Nephron (organoid): Measurements from ENCODE around the gene RBBP8NL.

Experiments used
- H3K27ac Mint-ChIP-seq, 3 experiments: 2 replicates each; pipeline ENCODE4 v1.8.0; 2020; ENCODE audit warnings: mixed read lengths in 3 of 3, mild to moderate bottlenecking in 2 of 3, moderate library complexity in 1 of 3
- H3K27me3 Mint-ChIP-seq: 2 replicates; pipeline ENCODE4 v1.8.0; 2021; ENCODE audit warnings: low read depth, mild to moderate bottlenecking, moderate library complexity, mixed read lengths
- H3K36me3 Mint-ChIP-seq: 2 replicates; pipeline ENCODE4 v1.8.0; 2020; ENCODE audit warnings: low read depth, mixed read lengths
- H3K4me1 Mint-ChIP-seq: 2 replicates; pipeline ENCODE4 v1.8.0; 2020; ENCODE audit warnings: mixed read lengths
- H3K4me3 Mint-ChIP-seq, 3 experiments: 2 replicates each; pipeline ENCODE4 v1.8.0; 2020; ENCODE audit warnings: mild to moderate bottlenecking in 3 of 3, mixed read lengths in 3 of 3, moderate library complexity in 2 of 3
- H3K9me3 Mint-ChIP-seq: 2 replicates; pipeline ENCODE4 v1.8.0; 2020; ENCODE audit warnings: mixed read lengths
- TF ChIP-seq, protein P1 (sequence below), 3 experiments: fragments of 200-600 bp; sonication (generic); IDR thresholded peaks; one replicate each; pipeline ENCODE4 v1.5.0; 2021; ENCODE audit warnings: antibody characterized with exemption in 3 of 3; ENCODE audit not compliant: unreplicated experiment in 3 of 3

Gene RBBP8NL

GRCh38 chr20:62382306-62383198 lies 44.8 kb downstream of the RBBP8NL start:
- Mint-ChIP-seq H3K27me3 (no peaks in the 10 kb centered on the region), H3K4me1 (peaks cover 24% of the 10 kb centered on the region), H3K36me3 (peaks cover 16% of the 10 kb centered on the region), H3K9me3 (peaks cover 4% of the 10 kb centered on the region), H3K4me3 (peak overlapping the region; percentile 72 to 77 (median 75)), H3K27ac (peak overlapping the region; percentile 57 to 75 (median 63))
- TF ChIP-seq, protein P1, sequence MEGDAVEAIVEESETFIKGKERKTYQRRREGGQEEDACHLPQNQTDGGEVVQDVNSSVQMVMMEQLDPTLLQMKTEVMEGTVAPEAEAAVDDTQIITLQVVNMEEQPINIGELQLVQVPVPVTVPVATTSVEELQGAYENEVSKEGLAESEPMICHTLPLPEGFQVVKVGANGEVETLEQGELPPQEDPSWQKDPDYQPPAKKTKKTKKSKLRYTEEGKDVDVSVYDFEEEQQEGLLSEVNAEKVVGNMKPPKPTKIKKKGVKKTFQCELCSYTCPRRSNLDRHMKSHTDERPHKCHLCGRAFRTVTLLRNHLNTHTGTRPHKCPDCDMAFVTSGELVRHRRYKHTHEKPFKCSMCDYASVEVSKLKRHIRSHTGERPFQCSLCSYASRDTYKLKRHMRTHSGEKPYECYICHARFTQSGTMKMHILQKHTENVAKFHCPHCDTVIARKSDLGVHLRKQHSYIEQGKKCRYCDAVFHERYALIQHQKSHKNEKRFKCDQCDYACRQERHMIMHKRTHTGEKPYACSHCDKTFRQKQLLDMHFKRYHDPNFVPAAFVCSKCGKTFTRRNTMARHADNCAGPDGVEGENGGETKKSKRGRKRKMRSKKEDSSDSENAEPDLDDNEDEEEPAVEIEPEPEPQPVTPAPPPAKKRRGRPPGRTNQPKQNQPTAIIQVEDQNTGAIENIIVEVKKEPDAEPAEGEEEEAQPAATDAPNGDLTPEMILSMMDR (IDR thresholded peaks at IDR 0.05; ENCODE audit: unreplicated experiment in 3 of 3), result peak; percentile 95 to 97 (median 97)

- Mint-ChIP-seq H3K4me3 (peak overlapping the region; percentile 1 to 59 (median 28)), H3K27me3 (no peaks in the 10 kb centered on the region), H3K36me3 (peaks cover 17% of the 10 kb centered on the region), H3K9me3 (peaks cover 4% of the 10 kb centered on the region), H3K27ac (peak overlapping the region in 2 of 3 experiments; percentile 13 to 48), H3K4me1 (peaks cover 28% of the 10 kb centered on the region)
- TF ChIP-seq, protein P1 (IDR thresholded peaks at IDR 0.05; ENCODE audit: unreplicated experiment in 3 of 3), result no peak
Observed at GRCh38 chr20:62381842-62382241, 45.5 kb downstream of the RBBP8NL start.

GRCh38 chr20:62381202-62381797 lies 46.0 kb downstream of the RBBP8NL start:
- H3K36me3 Mint-ChIP-seq, result peaks cover 17% of the 10 kb centered on the region
- TF ChIP-seq, protein P1 (IDR thresholded peaks at IDR 0.05; ENCODE audit: unreplicated experiment in 3 of 3), result no peak
- peaks cover 4% of the 10 kb centered on the region for H3K9me3 Mint-ChIP-seq
- H3K27ac Mint-ChIP-seq, result peak overlapping the region; percentile 56 to 78 (median 66)
- no peaks in the 10 kb centered on the region for H3K27me3 Mint-ChIP-seq
- peaks cover 31% of the 10 kb centered on the region for H3K4me1 Mint-ChIP-seq
- H3K4me3 Mint-ChIP-seq, result no peak overlapping the region

DNA sequence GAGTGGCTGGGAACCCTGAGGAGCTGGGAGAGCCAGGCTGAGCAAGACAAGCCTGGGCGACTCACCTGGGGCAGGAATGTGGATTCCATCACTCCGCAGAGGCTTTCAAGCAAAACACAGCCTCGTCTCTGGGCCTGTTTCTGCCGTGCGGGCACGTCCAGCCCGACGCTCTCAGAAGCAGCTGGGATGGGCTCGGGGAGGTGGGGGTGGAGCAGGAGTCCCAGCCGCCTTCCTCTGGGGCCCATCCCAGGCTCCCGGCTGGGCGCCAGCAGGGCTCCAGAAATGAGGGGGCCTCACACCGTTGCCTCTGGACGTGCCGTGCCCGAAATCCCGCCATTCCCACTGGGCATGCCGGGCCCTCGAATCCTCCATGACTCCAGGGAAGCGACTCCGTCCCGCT lies 49.1 kb downstream of the RBBP8NL start:
- Mint-ChIP-seq H3K9me3 (peaks cover 8% of the 10 kb centered on the region), H3K27ac (peak overlapping the region in 1 of 3 experiments; percentile 15), H3K4me1 (peaks cover 30% of the 10 kb centered on the region), H3K4me3 (no peak overlapping the region), H3K36me3 (peaks cover 21% of the 10 kb centered on the region), H3K27me3 (no peaks in the 10 kb centered on the region)
- TF ChIP-seq, protein P1 (IDR thresholded peaks at IDR 0.05; ENCODE audit: unreplicated experiment in 3 of 3), result no peak

DNA sequence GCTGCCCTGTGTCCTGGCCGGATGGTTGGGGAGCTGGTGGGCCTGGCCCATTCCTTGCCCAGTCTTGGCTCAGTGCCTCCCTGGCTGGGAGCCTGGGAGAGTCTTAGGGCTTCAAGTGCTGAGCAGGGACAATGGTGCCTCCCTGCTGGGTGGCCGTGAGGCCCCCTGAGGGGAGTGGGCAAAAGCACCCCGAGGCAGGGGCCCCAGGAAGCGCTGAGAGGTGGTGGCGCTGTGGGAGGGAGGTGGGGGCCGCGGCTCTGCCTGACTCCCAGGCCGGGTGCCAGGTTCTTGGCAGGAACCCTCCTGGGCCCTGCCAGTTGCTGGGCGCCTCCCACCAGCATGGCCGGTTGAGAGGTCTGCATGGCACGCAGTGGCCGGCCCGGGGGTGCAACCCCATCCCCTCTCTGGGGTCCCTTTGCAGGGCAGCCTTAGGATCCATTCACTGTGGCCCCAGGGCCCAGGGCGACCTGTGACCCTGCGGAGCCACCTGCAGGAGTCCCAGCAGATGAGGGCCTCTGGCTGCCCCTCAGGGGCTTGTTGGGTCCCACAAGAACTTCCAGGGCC lies 49.6 kb downstream of the RBBP8NL start:
- Mint-ChIP-seq H3K4me3 (no peak overlapping the region), H3K27me3 (no peaks in the 10 kb centered on the region), H3K4me1 (peaks cover 34% of the 10 kb centered on the region), H3K36me3 (peaks cover 18% of the 10 kb centered on the region), H3K27ac (peak overlapping the region; percentile 78 to 89 (median 84)), H3K9me3 (peaks cover 8% of the 10 kb centered on the region)
- TF ChIP-seq, protein P1 (IDR thresholded peaks at IDR 0.05; ENCODE audit: unreplicated experiment in 3 of 3), result no peak
